ENCODE data around the gene BDH1. TPM values are rescaled to one million over a fixed set of nuclear protein-coding genes. Genes with fewer than 3 reads are reported as not detected.
"Not testable (repeated sequence)": the region's sequence is repeated elsewhere in the genome, so short reads cannot be mapped to it uniquely, and the experiment has no call there.

The BDH1 gene
- total RNA-seq, 1 experiment from 2014 or later = 80.5 TPM

GRCh38 chr3:197574396-197574991 lies 18.7 kb upstream of the BDH1 start:
- not testable (repeated sequence) for H3K4me1 ChIP-seq (ENCODE audit: low read length); H2AFZ ChIP-seq (ENCODE audit: low read length); H3K4me3 ChIP-seq (ENCODE audit: low read length); H3K27me3 ChIP-seq (ENCODE audit: low read length); H3K9ac ChIP-seq (ENCODE audit: low read length); H3K79me2 ChIP-seq (ENCODE audit: low read length); H4K20me1 ChIP-seq (ENCODE audit: insufficient read depth, low read depth, low read length); H3K4me2 ChIP-seq (ENCODE audit: low read depth, low read length, poor library complexity, severe bottlenecking); DNase-seq; H3K9me2 ChIP-seq (replicated peaks; ENCODE audit: insufficient read depth, low read length); H3K36me3 ChIP-seq (ENCODE audit: insufficient read depth, low read length); H3K27ac ChIP-seq (ENCODE audit: low read length); H3K9me3 ChIP-seq (ENCODE audit: low read length)

- no peak for DNase-seq
- Histone ChIP-seq H3K27ac (ENCODE audit: low read length) (no peak overlapping the region), H3K27me3 (ENCODE audit: low read length) (no peaks in the 10 kb centered on the region; the same call in 1 of the 2 replicates), H3K4me1 (ENCODE audit: low read length) (no peaks in the 10 kb centered on the region), H3K4me2 (ENCODE audit: low read depth, low read length, poor library complexity, severe bottlenecking) (no peak overlapping the region), H3K9me2 (replicated peaks; ENCODE audit: insufficient read depth, low read length) (no peaks in the 10 kb centered on the region), H3K9ac (ENCODE audit: low read length) (no peak overlapping the region), H4K20me1 (ENCODE audit: insufficient read depth, low read depth, low read length) (no peaks in the 10 kb centered on the region), H2AFZ (ENCODE audit: low read length) (no peak overlapping the region), H3K79me2 (ENCODE audit: low read length) (no peaks in the 10 kb centered on the region), H3K36me3 (ENCODE audit: insufficient read depth, low read length) (no peaks in the 10 kb centered on the region; the same call in 1 of the 2 replicates), H3K4me3 (ENCODE audit: low read length) (no peak overlapping the region), H3K9me3 (ENCODE audit: low read length) (no peaks in the 10 kb centered on the region; the same call in 1 of the 2 replicates)
Measured at GRCh38 chr3:197573048-197573767, 17.4 kb upstream of the BDH1 start.

GRCh38 chr3:197571880-197572172 lies 16.1 kb upstream of the BDH1 start:
- not testable (repeated sequence) for H3K9me2 ChIP-seq (replicated peaks; ENCODE audit: insufficient read depth, low read length); H2AFZ ChIP-seq (ENCODE audit: low read length); H3K27ac ChIP-seq (ENCODE audit: low read length); H3K79me2 ChIP-seq (ENCODE audit: low read length); H3K9ac ChIP-seq (ENCODE audit: low read length); H4K20me1 ChIP-seq (ENCODE audit: insufficient read depth, low read depth, low read length); H3K4me1 ChIP-seq (ENCODE audit: low read length); H3K9me3 ChIP-seq (ENCODE audit: low read length); H3K4me2 ChIP-seq (ENCODE audit: low read depth, low read length, poor library complexity, severe bottlenecking); H3K4me3 ChIP-seq (ENCODE audit: low read length); H3K27me3 ChIP-seq (ENCODE audit: low read length); H3K36me3 ChIP-seq (ENCODE audit: insufficient read depth, low read length); DNase-seq

GRCh38 chr3:197571074-197571879 lies 15.5 kb upstream of the BDH1 start:
- H3K27ac ChIP-seq (ENCODE audit: low read length); H3K27me3 ChIP-seq (ENCODE audit: low read length); H3K9me2 ChIP-seq (replicated peaks; ENCODE audit: insufficient read depth, low read length); H4K20me1 ChIP-seq (ENCODE audit: insufficient read depth, low read depth, low read length); H2AFZ ChIP-seq (ENCODE audit: low read length); DNase-seq; H3K4me2 ChIP-seq (ENCODE audit: low read depth, low read length, poor library complexity, severe bottlenecking); H3K36me3 ChIP-seq (ENCODE audit: insufficient read depth, low read length); H3K4me3 ChIP-seq (ENCODE audit: low read length); H3K9me3 ChIP-seq (ENCODE audit: low read length); H3K4me1 ChIP-seq (ENCODE audit: low read length); H3K79me2 ChIP-seq (ENCODE audit: low read length); H3K9ac ChIP-seq (ENCODE audit: low read length): not testable (repeated sequence)

GRCh38 chr3:197569433-197569832 lies 13.7 kb upstream of the BDH1 start:
- H3K9me2 ChIP-seq (replicated peaks; ENCODE audit: insufficient read depth, low read length); H3K36me3 ChIP-seq (ENCODE audit: insufficient read depth, low read length); H3K9ac ChIP-seq (ENCODE audit: low read length); H3K79me2 ChIP-seq (ENCODE audit: low read length); H3K4me2 ChIP-seq (ENCODE audit: low read depth, low read length, poor library complexity, severe bottlenecking); H4K20me1 ChIP-seq (ENCODE audit: insufficient read depth, low read depth, low read length); H2AFZ ChIP-seq (ENCODE audit: low read length); H3K4me1 ChIP-seq (ENCODE audit: low read length); H3K27ac ChIP-seq (ENCODE audit: low read length); H3K4me3 ChIP-seq (ENCODE audit: low read length); DNase-seq; H3K27me3 ChIP-seq (ENCODE audit: low read length): not testable (repeated sequence)
- H3K9me3 ChIP-seq (ENCODE audit: low read length) = peaks cover 10% of the 10 kb centered on the region

GRCh38 chr3:197567904-197568681 lies 12.3 kb upstream of the BDH1 start:
- Histone ChIP-seq H3K9me2 (replicated peaks; ENCODE audit: insufficient read depth, low read length) (no peaks in the 10 kb centered on the region), H3K79me2 (ENCODE audit: low read length) (no peaks in the 10 kb centered on the region), H3K27ac (ENCODE audit: low read length) (no peak overlapping the region), H3K4me2 (ENCODE audit: low read depth, low read length, poor library complexity, severe bottlenecking) (no peak overlapping the region), H2AFZ (ENCODE audit: low read length) (no peak overlapping the region), H3K4me1 (ENCODE audit: low read length) (no peaks in the 10 kb centered on the region), H3K36me3 (ENCODE audit: insufficient read depth, low read length) (no peaks in the 10 kb centered on the region; the same call in 1 of the 2 replicates), H3K9ac (ENCODE audit: low read length) (no peak overlapping the region), H4K20me1 (ENCODE audit: insufficient read depth, low read depth, low read length) (no peaks in the 10 kb centered on the region), H3K27me3 (ENCODE audit: low read length) (no peaks in the 10 kb centered on the region; the same call in 1 of the 2 replicates), H3K9me3 (ENCODE audit: low read length) (peaks cover 15% of the 10 kb centered on the region), H3K4me3 (ENCODE audit: low read length) (no peak overlapping the region)
- DNase-seq = no peak

GRCh38 chr3:197566155-197566554 lies 10.4 kb upstream of the BDH1 start:
- not testable (repeated sequence) for DNase-seq; H3K79me2 ChIP-seq (ENCODE audit: low read length); H3K27ac ChIP-seq (ENCODE audit: low read length); H3K4me2 ChIP-seq (ENCODE audit: low read depth, low read length, poor library complexity, severe bottlenecking); H3K9me2 ChIP-seq (replicated peaks; ENCODE audit: insufficient read depth, low read length); H3K4me1 ChIP-seq (ENCODE audit: low read length); H3K27me3 ChIP-seq (ENCODE audit: low read length); H2AFZ ChIP-seq (ENCODE audit: low read length); H3K4me3 ChIP-seq (ENCODE audit: low read length); H4K20me1 ChIP-seq (ENCODE audit: insufficient read depth, low read depth, low read length); H3K36me3 ChIP-seq (ENCODE audit: insufficient read depth, low read length); H3K9ac ChIP-seq (ENCODE audit: low read length)
- H3K9me3 ChIP-seq (ENCODE audit: low read length) = peaks cover 22% of the 10 kb centered on the region
